IMR-90 (cell line): ENCODE measurements around the gene CATSPER1.

Experiments
- CEBPB ChIP-seq: IDR thresholded peaks from 2 replicates; pipeline ENCODE4 v1.6.1; 2012; ENCODE audit warnings: low read depth, low read length, improper control_type of control experiment
- CHD1 ChIP-seq: IDR thresholded peaks from 2 replicates; pipeline ENCODE4 v1.6.1; 2012; ENCODE audit warnings: low read depth, low read length, improper control_type of control experiment
- MAFK ChIP-seq: IDR thresholded peaks from 2 replicates; pipeline ENCODE4 v1.6.1; 2012; ENCODE audit warnings: low read depth, low read length, improper control_type of control experiment
- MXI1 ChIP-seq: IDR thresholded peaks from 2 replicates; pipeline ENCODE4 v1.6.1; 2012; ENCODE audit warnings: low read depth, mild to moderate bottlenecking, low read length, moderate library complexity, borderline replicate concordance
- POLR2A ChIP-seq: IDR thresholded peaks from 2 replicates; pipeline ENCODE4 v1.6.1; 2012; ENCODE audit warnings: mild to moderate bottlenecking, low read depth, low read length
- RCOR1 ChIP-seq: IDR thresholded peaks from 2 replicates; pipeline ENCODE4 v1.6.1; 2012; ENCODE audit warnings: mild to moderate bottlenecking, low read length, improper control_type of control experiment; ENCODE audit not compliant: insufficient replicate concordance
- RFX5 ChIP-seq: IDR thresholded peaks from 2 replicates; pipeline ENCODE4 v1.8.0; 2012; ENCODE audit warnings: low read depth, mild to moderate bottlenecking, low read length, moderate library complexity
- SMC3 ChIP-seq: fragments of 150-350 bp; IDR thresholded peaks from 2 replicates; pipeline ENCODE4 v1.6.1; 2016; ENCODE audit warnings: low read depth, mild to moderate bottlenecking, antibody characterized with exemption, low read length, moderate library complexity
- TF ChIP-seq, protein P1 (sequence below): conservative IDR thresholded peaks from 2 replicates; pipeline ENCODE4 v1.5.1; 2012; ENCODE audit warnings: mild to moderate bottlenecking, low read depth, low read length, improper control_type of control experiment

DNA sequence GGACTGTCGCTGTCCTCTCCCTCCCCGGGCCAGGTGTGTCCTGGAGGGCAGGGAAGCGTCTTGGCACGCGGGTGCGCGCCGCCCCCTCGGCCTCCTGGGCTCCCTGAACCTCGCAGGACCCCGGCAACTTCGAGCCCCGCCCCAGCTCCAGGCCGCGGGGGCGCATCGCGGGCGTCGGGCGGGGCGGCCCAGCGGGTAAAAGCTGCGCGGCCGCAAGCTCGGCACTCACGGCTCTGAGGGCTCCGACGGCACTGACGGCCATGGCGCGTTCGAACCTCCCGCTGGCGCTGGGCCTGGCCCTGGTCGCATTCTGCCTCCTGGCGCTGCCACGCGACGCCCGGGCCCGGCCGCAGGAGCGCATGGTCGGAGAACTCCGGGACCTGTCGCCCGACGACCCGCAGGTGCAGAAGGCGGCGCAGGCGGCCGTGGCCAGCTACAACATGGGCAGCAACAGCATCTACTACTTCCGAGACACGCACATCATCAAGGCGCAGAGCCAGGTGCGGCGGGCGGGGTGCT lies 14.4 kb downstream of the CATSPER1 start, which contains the start of gene CST6:
- TF ChIP-seq, protein P1, sequence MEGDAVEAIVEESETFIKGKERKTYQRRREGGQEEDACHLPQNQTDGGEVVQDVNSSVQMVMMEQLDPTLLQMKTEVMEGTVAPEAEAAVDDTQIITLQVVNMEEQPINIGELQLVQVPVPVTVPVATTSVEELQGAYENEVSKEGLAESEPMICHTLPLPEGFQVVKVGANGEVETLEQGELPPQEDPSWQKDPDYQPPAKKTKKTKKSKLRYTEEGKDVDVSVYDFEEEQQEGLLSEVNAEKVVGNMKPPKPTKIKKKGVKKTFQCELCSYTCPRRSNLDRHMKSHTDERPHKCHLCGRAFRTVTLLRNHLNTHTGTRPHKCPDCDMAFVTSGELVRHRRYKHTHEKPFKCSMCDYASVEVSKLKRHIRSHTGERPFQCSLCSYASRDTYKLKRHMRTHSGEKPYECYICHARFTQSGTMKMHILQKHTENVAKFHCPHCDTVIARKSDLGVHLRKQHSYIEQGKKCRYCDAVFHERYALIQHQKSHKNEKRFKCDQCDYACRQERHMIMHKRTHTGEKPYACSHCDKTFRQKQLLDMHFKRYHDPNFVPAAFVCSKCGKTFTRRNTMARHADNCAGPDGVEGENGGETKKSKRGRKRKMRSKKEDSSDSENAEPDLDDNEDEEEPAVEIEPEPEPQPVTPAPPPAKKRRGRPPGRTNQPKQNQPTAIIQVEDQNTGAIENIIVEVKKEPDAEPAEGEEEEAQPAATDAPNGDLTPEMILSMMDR: no peak
- TF ChIP-seq POLR2A (no peak), MAFK (no peak), MXI1 (no peak), RCOR1 (no peak), CHD1 (no peak), SMC3 (no peak), CEBPB (no peak), RFX5 (no peak)
